GM12878 (cell line): ENCODE data around the gene FAM177B. TPM values are rescaled to one million over a fixed set of nuclear protein-coding genes. Genes with fewer than 3 reads are reported as not detected.

ENCODE experiments used
- ATAC-seq: fragments of 200-7000 bp; cut with Tn5 transposase; 3 replicates; pipeline ENCODE4 v1.9.1; 2020; ENCODE audit warnings: mild to moderate bottlenecking, moderate library complexity
- BruUV-seq: library from RNA; stranded (reverse); fragments of 400-500 nt; replicated peaks from 2 replicates; lab custom pipeline; 2021; lab: Mats Ljungman, UMichigan
- CTCF ChIA-PET: fragments of 300-600 bp; sonication (Branson Sonifier 250); formaldehyde crosslinking; extraction: SDS; loops from one replicate; lab custom pipeline; 2021; ENCODE audit warnings: inconsistent platforms; lab: Yijun Ruan, JAX
- POLR2A ChIA-PET: fragments of 350-600 bp; formaldehyde crosslinking; extraction: SDS; loops from one replicate; lab custom pipeline; 2021; ENCODE audit warnings: inconsistent platforms; lab: Charles Lee
- RAD21 ChIA-PET: fragments of 300-600 bp; sonication (Branson Sonifier 250); formaldehyde crosslinking; loops from one replicate; lab custom pipeline; 2023; ENCODE audit warnings: antibody characterized with exemption; ENCODE audit not compliant: unreplicated experiment; lab: Charles Lee
- SMC1A ChIA-PET: fragments of 300-600 bp; sonication (Branson Sonifier 250); formaldehyde crosslinking; loops from one replicate; lab custom pipeline; 2023; ENCODE audit not compliant: unreplicated experiment, uncharacterized antibody; lab: Charles Lee
- DNase-seq: peaks from one replicate; pipeline ENCODE4 v3.0.0-alpha.2; 2011; ENCODE audit warnings: low read depth, low spot score
- FAIRE-seq: peaks from 3 replicates; lab custom pipeline; 2011; peaks lifted over from hg19 to GRCh38; lab: Jason Lieb, UNC
- H2AFZ ChIP-seq: 2 replicates; pipeline ENCODE4 v1.6.0; 2011; ENCODE audit warnings: low read depth, low read length, control low read depth; ENCODE audit not compliant: control insufficient read depth
- H3K27ac ChIP-seq: 2 replicates; pipeline ENCODE4 v1.5.1; 2011; ENCODE audit warnings: control low read depth; ENCODE audit not compliant: control insufficient read depth, insufficient read depth
- H3K27me3 ChIP-seq, 2 experiments: replicated peaks in 1 of 2; 2 replicates each; pipeline versions ENCODE4 v1.6.0 to v1.6.1; 2011; ENCODE audit warnings: low read length in 1 of 2; ENCODE audit not compliant: control insufficient read depth in 2 of 2, insufficient read depth in 2 of 2
- H3K36me3 ChIP-seq, 2 experiments: 2 replicates each; pipeline ENCODE4 v1.5.1; 2011; ENCODE audit warnings: low read length in 1 of 2; ENCODE audit not compliant: control insufficient read depth in 2 of 2, insufficient read depth in 2 of 2
- H3K4me1 ChIP-seq: 2 replicates; pipeline ENCODE4 v1.6.1; 2011; ENCODE audit warnings: mild to moderate bottlenecking, low read length, moderate library complexity, mixed read lengths; ENCODE audit not compliant: control insufficient read depth, insufficient read depth
- H3K4me2 ChIP-seq: 2 replicates; pipeline ENCODE4 v1.6.0; 2011; ENCODE audit warnings: control low read depth; ENCODE audit not compliant: control insufficient read depth, insufficient read depth
- H3K4me3 ChIP-seq: fragments of 200-600 bp; sonication (generic); 2 replicates; pipeline ENCODE4 v1.5.1; 2016
- H3K79me2 ChIP-seq: 2 replicates; pipeline ENCODE4 v1.6.0; 2011; ENCODE audit warnings: low read length; ENCODE audit not compliant: control insufficient read depth, insufficient read depth
- H3K9ac ChIP-seq: 2 replicates; pipeline ENCODE4 v1.8.0; 2011; ENCODE audit warnings: low read length, control low read depth, mixed read lengths; ENCODE audit not compliant: control insufficient read depth, insufficient read depth
- H3K9me3 ChIP-seq: replicated peaks from 3 replicates; pipeline ENCODE4 v1.5.1; 2011; ENCODE audit warnings: mild to moderate bottlenecking, low read length; ENCODE audit not compliant: control insufficient read depth, insufficient read depth
- H4K20me1 ChIP-seq: 2 replicates; pipeline ENCODE4 v1.6.0; 2011; ENCODE audit not compliant: control insufficient read depth, insufficient read depth
- ATF7 ChIP-seq: fragments of 450-650 bp; IDR thresholded peaks from 2 replicates; pipeline ENCODE4 v1.6.1; 2016; ENCODE audit warnings: low read depth, mild to moderate bottlenecking
- CHD2 ChIP-seq: IDR thresholded peaks from 2 replicates; pipeline ENCODE4 v1.6.1; 2011; ENCODE audit warnings: low read depth, low read length, improper control_type of control experiment, borderline replicate concordance
- IRF4 ChIP-seq: IDR thresholded peaks from 2 replicates; pipeline ENCODE4 v1.6.1; 2011; ENCODE audit warnings: low read depth, low read length
- KAT2A ChIP-seq: conservative IDR thresholded peaks from 2 replicates; pipeline ENCODE4 v1.6.1; 2011; ENCODE audit warnings: low read depth, low read length; ENCODE audit not compliant: control insufficient read depth
- POLR2AphosphoS5 ChIP-seq: IDR thresholded peaks from 2 replicates; pipeline ENCODE4 v1.6.1; 2011; ENCODE audit warnings: mild to moderate bottlenecking, low read length, inconsistent platforms
- RB1 ChIP-seq: fragments of 450-650 bp; formaldehyde crosslinking; IDR thresholded peaks from 2 replicates; pipeline ENCODE4 v1.6.1; 2017; ENCODE audit warnings: mild to moderate bottlenecking, borderline replicate concordance
- RBBP5 ChIP-seq: fragments of 200-600 bp; sonication (generic); conservative IDR thresholded peaks from 2 replicates; pipeline ENCODE4 v1.6.1; 2016
- TCF7 ChIP-seq: IDR thresholded peaks from 2 replicates; pipeline ENCODE4 v1.6.1; 2014; ENCODE audit warnings: antibody characterized with exemption, borderline replicate concordance
- YBX1 ChIP-seq: fragments of 450-650 bp; IDR thresholded peaks from 2 replicates; pipeline ENCODE4 v1.6.1; 2016; ENCODE audit warnings: antibody characterized with exemption
- YY1 ChIP-seq: IDR thresholded peaks from 2 replicates; pipeline ENCODE4 v1.6.1; 2011; ENCODE audit warnings: low read depth, mild to moderate bottlenecking, low read length
- ZBTB11 ChIP-seq: fragments of 450-650 bp; formaldehyde crosslinking; IDR thresholded peaks from 2 replicates; pipeline ENCODE4 v1.5.0; 2022; ENCODE audit warnings: mild to moderate bottlenecking, missing genetic modification characterization
- ZNF622 ChIP-seq: fragments of 450-650 bp; IDR thresholded peaks from 2 replicates; pipeline ENCODE4 v1.6.1; 2017; ENCODE audit warnings: mild to moderate bottlenecking, inconsistent platforms
- ZSCAN29 ChIP-seq: fragments of 450-650 bp; IDR thresholded peaks from 2 replicates; pipeline ENCODE4 v1.6.1; 2017; ENCODE audit warnings: mild to moderate bottlenecking, moderate library complexity
- WGBS: methylation state at CpG from one replicate; pipeline ENCODE4 v1.1.6; 2016; ENCODE audit warnings: low lambda C conversion rate; ENCODE audit not compliant: insufficient replicate concordance, insufficient coverage; ENCODE audit errors: missing lambda C conversion rate; 5-methylcytosine and 5-hydroxymethylcytosine counted together
- in situ Hi-C: fragments of 300-500 bp; cut with MboI; formaldehyde crosslinking; loops from 9 replicates; pipeline ENCODE4 v1.14.3; 2018; ENCODE audit warnings: mixed read lengths
- intact Hi-C: fragments of 100-400 bp; cut with micrococcal nuclease; formaldehyde crosslinking; loops from one replicate; pipeline ENCODE4 v1.14.2; 2022; ENCODE audit not compliant: unreplicated experiment
- polyA plus RNA-seq, 11 experiments: library from polyadenylated mRNA; depleted of rRNA in 4 of 11; unstranded in 6 of 11; stranded (reverse) in 5 of 11; fragments of >200 nt; fragmentation: Nextera tagmentation in 4 of 11; fragmentation: Illumina TruSeq in 1 of 11; extraction: Ambion mirVana in 4 of 11; extraction: Trizol in 1 of 11; gene quantifications; 1 replicate in 1 of 11; 2 replicates in 10 of 11; pipeline versions ENCODE4 v1.2.1 to v1.2.3, GENCODE V29; 2011 to 2016; ENCODE audit warnings: inconsistent platforms in 2 of 11, missing spikeins in 2 of 11, low read depth in 1 of 11
- total RNA-seq, 4 experiments: library from RNA; depleted of rRNA in 3 of 4; stranded (reverse); fragments of >200 nt in 3 of 4; fragmentation: Illumina TruSeq in 1 of 4; extraction: Trizol in 1 of 4; gene quantifications; 2 replicates each; pipeline versions ENCODE4 v1.2.1 to v1.2.3, GENCODE V29; 2013 to 2021
- TF ChIP-seq, protein P1 (sequence below): IDR thresholded peaks from 2 replicates; pipeline ENCODE4 v1.6.1; 2012; ENCODE audit warnings: low read depth, low read length, improper control_type of control experiment

The FAM177B gene
- total and polyA plus RNA-seq, 10 of the 15 experiments (the other 5 are each of a cell fraction or from before 2014, with no cell fraction given), result 0.06 TPM; not detected in 9

GRCh38 chr1:222783051-222783450, 46.0 kb downstream of the FAM177B start (continued):
- TF ChIP-seq IRF4, result no peak
- TF ChIP-seq ZSCAN29, result no peak
- no peak for TF ChIP-seq KAT2A

DNA sequence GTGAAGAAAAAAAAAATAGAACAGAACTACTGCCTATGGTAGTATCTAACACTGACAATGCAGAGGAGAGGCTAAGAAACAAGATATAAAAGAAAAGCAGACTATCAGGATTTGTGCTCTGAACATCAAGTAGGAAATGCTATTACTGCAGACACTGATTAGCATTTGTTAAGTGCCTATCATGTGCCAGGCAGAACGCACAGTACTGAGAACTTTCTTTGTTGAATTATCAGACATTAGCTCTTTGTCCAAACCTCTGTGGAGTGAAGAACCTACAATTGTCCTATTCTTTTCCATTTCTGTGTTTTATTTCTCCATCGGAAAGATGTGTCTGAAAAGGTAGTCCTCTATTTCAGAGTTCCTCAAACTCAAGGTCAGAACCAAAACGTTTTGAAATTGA, 47.4 kb downstream of the FAM177B start:
- intact Hi-C loops, result no loop called here
- SMC1A ChIA-PET, result no interaction called here
- Histone ChIP-seq H3K4me1 (no peaks in the 10 kb centered on the region; the same call in 1 of the 2 replicates), H3K27me3 (peaks cover 0 to 2% of the 10 kb centered on the region in 2 experiments; a peak in 2 of 4 replicates), H3K4me3 (no peak overlapping the region), H3K79me2 (no peaks in the 10 kb centered on the region), H3K9me3 (no peaks in the 10 kb centered on the region), H2AFZ (no peak overlapping the region), H3K4me2 (no peak overlapping the region), H3K27ac (no peak overlapping the region), H3K9ac (no peak overlapping the region), H4K20me1 (no peaks in the 10 kb centered on the region), H3K36me3 (no peaks in the 10 kb centered on the region)
- DNase-seq (no peak), FAIRE-seq (no peak), ATAC-seq (no peak)
- 42% methylated on average over 3 of the region's 3 CpGs for WGBS
- TF ChIP-seq, protein P1, sequence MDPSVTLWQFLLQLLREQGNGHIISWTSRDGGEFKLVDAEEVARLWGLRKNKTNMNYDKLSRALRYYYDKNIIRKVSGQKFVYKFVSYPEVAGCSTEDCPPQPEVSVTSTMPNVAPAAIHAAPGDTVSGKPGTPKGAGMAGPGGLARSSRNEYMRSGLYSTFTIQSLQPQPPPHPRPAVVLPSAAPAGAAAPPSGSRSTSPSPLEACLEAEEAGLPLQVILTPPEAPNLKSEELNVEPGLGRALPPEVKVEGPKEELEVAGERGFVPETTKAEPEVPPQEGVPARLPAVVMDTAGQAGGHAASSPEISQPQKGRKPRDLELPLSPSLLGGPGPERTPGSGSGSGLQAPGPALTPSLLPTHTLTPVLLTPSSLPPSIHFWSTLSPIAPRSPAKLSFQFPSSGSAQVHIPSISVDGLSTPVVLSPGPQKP, result no peak
- no peak for TF ChIP-seq CHD2
- in situ Hi-C loops, result no loop called here
- RAD21 ChIA-PET, result no interaction called here
- POLR2A ChIA-PET, result no interaction called here
- no TSS peak for BruUV-seq
- CTCF ChIA-PET, result no interaction called here

- POLR2A ChIA-PET, result no interaction called here
- WGBS, result 8% methylated on average over 2 of the region's 2 CpGs
- Histone ChIP-seq H3K4me3 (no peak overlapping the region), H3K79me2 (no peaks in the 10 kb centered on the region), H3K9ac (no peak overlapping the region), H2AFZ (no peak overlapping the region), H3K36me3 (no peaks in the 10 kb centered on the region), H3K4me1 (no peaks in the 10 kb centered on the region; the same call in 1 of the 2 replicates), H3K27ac (no peak overlapping the region), H3K27me3 (peaks cover 0 to 2% of the 10 kb centered on the region in 2 experiments; a peak in 2 of 4 replicates), H3K9me3 (peaks cover 1% of the 10 kb centered on the region; the same call in 2 of the 3 replicates), H4K20me1 (no peaks in the 10 kb centered on the region), H3K4me2 (no peak overlapping the region)
- in situ Hi-C loops (no loop called here), intact Hi-C loops (no loop called here)
- FAIRE-seq (no peak), DNase-seq (no peak), ATAC-seq (no peak)
- RAD21 ChIA-PET, result no interaction called here
- CTCF ChIA-PET, result no interaction called here
- SMC1A ChIA-PET, result interaction anchor here (0.9 kb wide), 1 partner anchor 46 kb away, joined by 3 read pairs; no protein-coding TSS in a partner anchor
- no TSS peak for BruUV-seq
- TF ChIP-seq ZBTB11 (CRISPR knock-in tag), result no peak
- no peak for TF ChIP-seq POLR2AphosphoS5
- TF ChIP-seq RB1, result no peak
- TF ChIP-seq RBBP5, result no peak
- TF ChIP-seq YBX1, result no peak
- no peak for TF ChIP-seq YY1
- no peak for TF ChIP-seq TCF7
- TF ChIP-seq ATF7, result no peak
- TF ChIP-seq ZNF622, result no peak
These were observed 47.9 kb downstream of the FAM177B start for GRCh38 chr1:222784916-222785315.
